ENCODE results near the gene SOX4. TPM values are rescaled to one million over a fixed set of nuclear protein-coding genes. Genes with fewer than 3 reads are reported as not detected.

Gene SOX4
- total and polyA plus RNA-seq, 2 experiments from 2014 or later: 164 to 235 TPM

DNA sequence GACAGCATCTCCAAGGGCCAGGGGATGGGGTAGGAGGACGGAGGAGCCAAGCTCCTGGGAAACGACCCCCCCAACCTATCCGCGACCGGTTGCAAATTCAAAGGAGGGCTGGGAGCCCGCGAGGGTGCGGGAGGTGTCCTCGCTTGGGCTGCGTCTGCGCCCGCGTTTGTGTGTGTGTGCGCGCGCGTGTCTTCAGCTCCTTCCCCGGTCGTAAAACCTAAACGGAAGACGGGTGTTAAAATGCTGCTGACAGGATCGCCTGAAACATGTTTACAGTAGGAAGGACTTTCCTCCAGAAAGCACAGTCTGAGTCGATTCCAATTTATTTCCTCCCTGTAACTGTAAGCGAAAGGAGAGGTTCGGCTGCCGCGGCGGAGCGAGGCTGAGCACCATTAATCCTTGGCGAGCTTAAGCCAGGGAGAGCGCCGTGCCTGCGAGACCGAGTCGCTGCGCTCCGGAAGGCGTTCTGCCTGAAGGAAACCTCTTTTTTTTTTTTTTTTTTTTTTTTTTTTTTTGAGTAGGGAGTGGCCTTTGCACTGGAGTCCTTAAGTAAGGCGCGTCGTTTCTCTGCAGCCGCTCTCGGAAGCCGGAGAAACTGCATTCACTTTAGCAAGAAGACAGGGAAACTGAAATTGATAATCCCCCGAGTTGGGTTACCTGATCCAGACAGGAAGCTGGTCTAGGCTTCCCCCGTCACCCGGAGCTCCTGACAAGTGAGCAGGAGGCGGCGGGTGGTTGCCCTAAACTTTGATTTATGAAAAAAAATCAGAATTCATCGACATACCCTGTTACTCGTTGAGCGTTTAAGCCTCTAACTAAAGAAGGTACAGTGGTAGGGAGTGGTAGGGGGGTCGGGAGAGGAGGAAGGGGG, 4.8 kb upstream of the SOX4 start (continued):
- TF ChIP-seq, protein P1, sequence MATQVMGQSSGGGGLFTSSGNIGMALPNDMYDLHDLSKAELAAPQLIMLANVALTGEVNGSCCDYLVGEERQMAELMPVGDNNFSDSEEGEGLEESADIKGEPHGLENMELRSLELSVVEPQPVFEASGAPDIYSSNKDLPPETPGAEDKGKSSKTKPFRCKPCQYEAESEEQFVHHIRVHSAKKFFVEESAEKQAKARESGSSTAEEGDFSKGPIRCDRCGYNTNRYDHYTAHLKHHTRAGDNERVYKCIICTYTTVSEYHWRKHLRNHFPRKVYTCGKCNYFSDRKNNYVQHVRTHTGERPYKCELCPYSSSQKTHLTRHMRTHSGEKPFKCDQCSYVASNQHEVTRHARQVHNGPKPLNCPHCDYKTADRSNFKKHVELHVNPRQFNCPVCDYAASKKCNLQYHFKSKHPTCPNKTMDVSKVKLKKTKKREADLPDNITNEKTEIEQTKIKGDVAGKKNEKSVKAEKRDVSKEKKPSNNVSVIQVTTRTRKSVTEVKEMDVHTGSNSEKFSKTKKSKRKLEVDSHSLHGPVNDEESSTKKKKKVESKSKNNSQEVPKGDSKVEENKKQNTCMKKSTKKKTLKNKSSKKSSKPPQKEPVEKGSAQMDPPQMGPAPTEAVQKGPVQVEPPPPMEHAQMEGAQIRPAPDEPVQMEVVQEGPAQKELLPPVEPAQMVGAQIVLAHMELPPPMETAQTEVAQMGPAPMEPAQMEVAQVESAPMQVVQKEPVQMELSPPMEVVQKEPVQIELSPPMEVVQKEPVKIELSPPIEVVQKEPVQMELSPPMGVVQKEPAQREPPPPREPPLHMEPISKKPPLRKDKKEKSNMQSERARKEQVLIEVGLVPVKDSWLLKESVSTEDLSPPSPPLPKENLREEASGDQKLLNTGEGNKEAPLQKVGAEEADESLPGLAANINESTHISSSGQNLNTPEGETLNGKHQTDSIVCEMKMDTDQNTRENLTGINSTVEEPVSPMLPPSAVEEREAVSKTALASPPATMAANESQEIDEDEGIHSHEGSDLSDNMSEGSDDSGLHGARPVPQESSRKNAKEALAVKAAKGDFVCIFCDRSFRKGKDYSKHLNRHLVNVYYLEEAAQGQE (IDR thresholded peaks at IDR 0.05; ENCODE audit: unreplicated experiment): no peak
- TF ChIP-seq, protein P2, sequence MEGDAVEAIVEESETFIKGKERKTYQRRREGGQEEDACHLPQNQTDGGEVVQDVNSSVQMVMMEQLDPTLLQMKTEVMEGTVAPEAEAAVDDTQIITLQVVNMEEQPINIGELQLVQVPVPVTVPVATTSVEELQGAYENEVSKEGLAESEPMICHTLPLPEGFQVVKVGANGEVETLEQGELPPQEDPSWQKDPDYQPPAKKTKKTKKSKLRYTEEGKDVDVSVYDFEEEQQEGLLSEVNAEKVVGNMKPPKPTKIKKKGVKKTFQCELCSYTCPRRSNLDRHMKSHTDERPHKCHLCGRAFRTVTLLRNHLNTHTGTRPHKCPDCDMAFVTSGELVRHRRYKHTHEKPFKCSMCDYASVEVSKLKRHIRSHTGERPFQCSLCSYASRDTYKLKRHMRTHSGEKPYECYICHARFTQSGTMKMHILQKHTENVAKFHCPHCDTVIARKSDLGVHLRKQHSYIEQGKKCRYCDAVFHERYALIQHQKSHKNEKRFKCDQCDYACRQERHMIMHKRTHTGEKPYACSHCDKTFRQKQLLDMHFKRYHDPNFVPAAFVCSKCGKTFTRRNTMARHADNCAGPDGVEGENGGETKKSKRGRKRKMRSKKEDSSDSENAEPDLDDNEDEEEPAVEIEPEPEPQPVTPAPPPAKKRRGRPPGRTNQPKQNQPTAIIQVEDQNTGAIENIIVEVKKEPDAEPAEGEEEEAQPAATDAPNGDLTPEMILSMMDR (conservative IDR thresholded peaks at IDR 0.05; ENCODE audit: low read depth in 2 of 2): no peak
- TF ChIP-seq ZNF331 (CRISPR knock-in tag; IDR thresholded peaks at IDR 0.05; ENCODE audit: low read depth) (no peak), ZNF114 (CRISPR knock-in tag; IDR thresholded peaks at IDR 0.05) (no peak)

DNA sequence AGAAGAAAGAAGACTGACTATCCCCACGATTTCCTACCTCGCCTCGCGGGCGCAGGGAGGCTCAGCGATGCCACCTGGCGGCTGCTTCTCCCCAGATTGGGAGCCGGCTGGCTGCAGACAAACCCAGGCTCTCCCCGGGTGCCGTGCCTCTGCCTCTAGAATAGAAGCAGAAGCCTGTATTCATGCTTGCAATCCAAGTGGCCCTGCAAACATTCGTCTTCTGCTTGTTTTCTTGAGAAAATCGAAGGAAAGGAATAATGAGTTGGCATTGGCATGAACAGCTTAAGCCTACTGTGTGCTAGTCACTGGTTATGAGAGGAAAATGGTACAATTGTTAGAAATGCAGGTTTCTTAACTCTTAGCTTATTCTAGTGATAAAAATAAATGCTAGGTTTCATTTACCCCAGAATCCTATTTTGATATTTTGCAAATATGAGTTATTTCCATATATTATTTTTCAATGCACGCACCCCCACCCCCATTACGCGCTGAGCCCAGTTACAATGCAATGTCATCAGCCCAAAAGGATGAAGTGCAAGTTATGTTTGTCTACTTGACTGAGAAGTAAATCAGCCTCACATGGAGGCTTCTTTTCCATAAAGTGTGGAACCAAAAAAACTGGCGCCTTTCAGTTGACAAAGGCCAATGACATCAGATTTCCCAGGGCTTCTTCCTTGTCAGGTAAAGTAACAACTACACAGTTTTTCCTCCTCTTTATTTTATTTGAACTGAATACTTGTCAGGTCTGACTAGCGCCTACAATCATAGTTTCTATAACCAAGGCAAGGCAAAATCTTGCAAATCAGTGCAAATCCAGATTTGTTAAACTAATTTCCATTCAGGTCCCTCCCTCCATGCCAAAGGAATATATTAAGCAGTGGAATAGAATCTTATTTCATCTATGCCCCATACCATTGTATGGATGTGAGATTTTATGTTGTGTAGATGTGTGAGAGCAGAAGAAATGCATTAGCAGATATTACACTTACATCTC, 3.9 kb upstream of the SOX4 start:
- Histone ChIP-seq H3K27me3 (ENCODE audit: insufficient read depth) (peaks cover 29% of the 10 kb centered on the region), H3K36me3 (ENCODE audit: insufficient read depth) (no peaks in the 10 kb centered on the region), H4K20me1 (replicated peaks; ENCODE audit: insufficient read depth) (no peaks in the 10 kb centered on the region), H3K4me2 (peak overlapping the region; percentile 99), H3K4me1 (ENCODE audit: insufficient read depth) (peaks cover 17% of the 10 kb centered on the region), H2AFZ (no peak overlapping the region; the same call in 1 of the 2 replicates), H3K4me3 (peak overlapping the region; percentile 72), H3F3A (replicated peaks; ENCODE audit: low read depth) (peaks cover 6% of the 10 kb centered on the region; the same call in 1 of the 2 replicates), H3K9me2 (ENCODE audit: insufficient read depth) (no peaks in the 10 kb centered on the region), H3K27ac (ENCODE audit: low read depth) (no peak overlapping the region), H3K79me2 (replicated peaks; ENCODE audit: insufficient read depth) (peaks cover 15% of the 10 kb centered on the region)
- TF ChIP-seq, protein P1 (IDR thresholded peaks at IDR 0.05; ENCODE audit: unreplicated experiment): no peak
- TF ChIP-seq, protein P2 (conservative IDR thresholded peaks at IDR 0.05; ENCODE audit: low read depth in 2 of 2): peak; percentile 83 to 94
- Mint-ChIP-seq H3K9me3 (no peaks in the 10 kb centered on the region; the same call in 2 of the 3 replicates), H3K36me3 (ENCODE audit: low read depth) (peaks cover 2% of the 10 kb centered on the region), H3K4me1 (peaks cover 16% of the 10 kb centered on the region), H3K27ac (no peak overlapping the region), H3K4me3 (peak overlapping the region; percentile 95), H3K27me3 (ENCODE audit: insufficient read depth, low read depth, poor library complexity) (peaks cover 20% of the 10 kb centered on the region)
- DNase-seq (ENCODE audit: low spot score): peak; percentile 94
- ATAC-seq: peak; percentile 43

Measured in GM23338 (cell line).